SKM-1 treated with dmso at 0.1 percent for 144 hours (cell line): ENCODE measurements around the gene NFATC2.
"Not testable (repeated sequence)": the region's sequence is repeated elsewhere in the genome, so short reads cannot be mapped to it uniquely, and the experiment has no call there.

Experiments
- DNase-seq: peaks from one replicate; lab custom pipeline; 2025; ENCODE audit not compliant: unreplicated experiment; lab: John Stamatoyannopoulos, UW

NFATC2 gene

GRCh38 chr20:51363813-51364212 lies 178.7 kb downstream of the NFATC2 start:
- no peak for DNase-seq

- no peak for DNase-seq
These were observed 179.1 kb downstream of the NFATC2 start for GRCh38 chr20:51363378-51363777.

DNA sequence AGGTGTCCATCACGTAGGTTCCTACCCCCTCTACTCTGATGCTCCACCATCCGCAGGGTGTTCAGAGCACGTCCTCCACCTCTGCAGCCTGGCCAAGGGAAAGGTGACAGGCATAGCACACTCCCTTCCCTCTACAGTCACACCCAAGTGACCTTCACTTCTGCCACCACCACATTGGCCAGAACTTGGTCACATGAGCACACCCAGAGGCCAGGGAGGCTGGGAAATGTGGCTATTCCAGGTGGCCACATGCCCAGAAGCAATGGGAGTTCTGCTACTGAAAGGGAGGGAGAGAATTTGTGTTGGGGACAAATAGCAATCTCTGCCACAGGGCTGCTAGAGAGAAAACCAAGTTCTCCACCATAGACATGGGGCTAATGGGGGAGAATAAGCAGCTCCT lies 180.3 kb downstream of the NFATC2 start:
- no peak for DNase-seq

DNA sequence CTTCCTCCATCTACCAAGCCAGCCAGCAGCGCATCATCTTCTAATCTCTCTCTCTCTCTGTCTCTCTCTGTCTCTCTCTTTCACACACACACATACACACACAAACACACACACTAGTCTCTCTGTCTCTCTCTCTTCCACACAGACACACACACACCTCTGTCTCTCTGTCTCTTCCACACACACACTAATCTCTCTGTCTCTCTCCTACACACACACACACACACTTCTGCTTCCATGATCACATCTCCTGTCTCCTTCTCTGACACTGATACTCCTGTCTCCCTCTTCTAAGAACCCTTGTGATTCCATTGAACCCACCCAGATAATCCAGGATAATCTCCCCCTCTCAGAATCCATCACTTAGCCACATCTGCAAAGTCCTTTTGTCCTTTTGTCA lies 181.3 kb downstream of the NFATC2 start:
- no peak for DNase-seq

GRCh38 chr20:51360451-51361201 lies 181.9 kb downstream of the NFATC2 start:
- DNase-seq: no peak

GRCh38 chr20:51359947-51360346 lies 182.6 kb downstream of the NFATC2 start:
- no peak for DNase-seq

DNA sequence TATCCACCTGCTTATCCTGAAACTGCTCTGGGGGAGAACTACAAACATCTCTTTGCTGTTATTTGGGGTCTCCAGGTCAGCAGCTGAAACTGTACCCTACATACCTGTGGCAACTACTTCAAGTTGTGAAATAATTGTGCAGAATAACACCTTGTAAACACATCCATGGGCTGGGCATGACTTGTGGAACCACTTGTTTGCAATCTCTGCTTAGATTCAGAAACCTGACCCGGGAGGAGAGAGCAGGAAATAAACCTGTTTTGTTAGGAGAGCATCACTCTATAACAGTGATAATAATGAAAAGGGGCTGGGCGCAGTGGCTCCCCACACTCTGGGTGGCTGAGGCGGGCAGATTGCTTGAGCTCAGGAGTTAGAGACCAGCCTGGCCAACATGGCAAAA lies 183.1 kb downstream of the NFATC2 start:
- DNase-seq: no peak

DNA sequence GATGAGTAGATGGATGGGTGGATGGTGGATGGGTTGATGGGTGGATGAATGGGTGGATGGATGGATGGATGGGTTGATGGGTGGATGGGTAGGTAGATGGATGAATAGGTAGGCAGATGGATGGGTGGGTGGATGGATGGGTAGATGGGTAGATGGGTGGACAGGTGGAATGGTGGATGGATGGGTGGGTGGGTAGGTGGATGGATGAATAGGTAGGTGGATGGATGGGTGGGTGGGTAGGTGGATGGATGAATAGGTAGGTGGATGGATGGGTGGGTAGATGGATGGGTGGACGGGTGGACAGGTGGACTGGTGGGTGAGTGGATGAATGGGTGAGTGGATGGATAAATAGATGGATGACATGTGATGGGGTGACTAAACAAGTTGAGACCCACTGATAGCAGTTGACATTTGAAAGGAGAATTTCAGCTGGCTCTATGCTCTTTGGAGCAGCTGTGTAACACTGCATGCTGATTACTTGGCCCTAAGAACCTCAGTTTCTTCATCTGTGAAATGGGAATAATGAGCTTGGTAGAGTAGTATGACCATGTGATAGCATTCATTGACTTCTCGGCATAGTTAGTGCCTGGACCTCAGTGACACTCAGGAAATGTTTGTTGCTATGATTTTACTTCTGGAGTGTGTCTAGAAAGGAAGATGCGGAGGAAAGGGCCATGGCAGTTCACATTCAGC lies 184.3 kb downstream of the NFATC2 start:
- DNase-seq: no peak

DNA sequence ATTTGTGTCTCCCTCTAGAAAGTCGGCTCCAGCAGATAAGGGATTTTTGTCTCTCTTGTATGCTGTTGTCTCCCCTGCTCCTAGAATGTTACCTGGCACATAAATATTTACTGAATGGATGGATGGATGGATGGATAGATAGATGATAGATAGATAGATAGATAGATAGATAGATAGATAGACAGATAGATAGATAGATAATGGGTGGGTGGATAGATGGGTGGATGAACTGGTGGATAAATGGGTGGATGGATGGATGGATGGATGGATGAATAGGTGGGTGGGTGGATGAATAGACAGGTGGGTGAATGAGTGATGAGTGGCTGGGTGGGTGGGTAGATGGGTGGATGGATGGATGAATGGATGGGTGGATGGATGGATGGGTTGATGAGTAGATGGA lies 185.0 kb downstream of the NFATC2 start:
- no peak for DNase-seq

DNA sequence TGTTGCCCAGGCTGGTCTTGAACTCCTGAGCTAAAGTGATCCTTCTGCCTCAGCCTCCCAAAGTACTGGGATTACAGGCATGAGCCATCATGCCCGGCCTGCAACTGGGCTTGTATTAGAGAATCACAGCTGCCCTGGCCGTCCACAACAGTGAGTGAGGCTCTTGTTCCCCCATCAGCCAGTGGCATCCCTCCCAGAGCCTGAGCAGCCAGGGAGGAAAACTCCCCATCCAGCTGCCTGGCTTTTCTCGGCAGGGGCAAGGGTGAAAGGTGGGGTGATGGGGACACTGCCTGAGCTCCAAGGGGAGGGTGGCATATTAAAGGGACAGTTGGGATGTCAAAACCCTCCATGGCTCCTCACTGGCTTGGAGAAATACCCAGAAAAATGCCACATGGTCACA lies 185.6 kb downstream of the NFATC2 start:
- DNase-seq: no peak

- no peak for DNase-seq
These were observed 187.7 kb downstream of the NFATC2 start for GRCh38 chr20:51354769-51355319.

- DNase-seq: no peak
These were observed 188.2 kb downstream of the NFATC2 start for GRCh38 chr20:51354191-51354768.

GRCh38 chr20:51353491-51353890 lies 189.0 kb downstream of the NFATC2 start:
- DNase-seq: peak; percentile 15

- no peak for DNase-seq
These were observed 189.7 kb downstream of the NFATC2 start for GRCh38 chr20:51352791-51353190.

GRCh38 chr20:51350941-51351631 lies 191.4 kb downstream of the NFATC2 start:
- no peak for DNase-seq

DNA sequence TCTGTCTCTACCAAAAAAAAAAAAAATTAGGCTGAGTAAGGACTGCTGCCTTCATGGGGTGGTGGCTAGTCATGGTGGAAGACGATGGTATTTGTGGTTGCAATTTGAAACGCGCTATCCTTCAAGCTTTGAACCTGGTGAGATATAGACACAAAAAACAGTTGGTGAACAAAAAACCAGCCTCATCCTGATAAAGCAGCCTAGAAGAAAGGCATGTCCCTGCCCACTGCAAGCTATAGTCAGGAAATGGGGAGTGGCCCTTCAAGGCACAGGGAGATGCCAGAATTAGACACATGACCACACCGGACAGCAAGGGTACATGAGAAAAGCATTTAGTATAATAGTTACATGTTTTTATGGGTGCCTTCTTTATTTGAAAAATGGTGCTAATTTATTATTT lies 193.6 kb downstream of the NFATC2 start:
- no peak for DNase-seq

DNA sequence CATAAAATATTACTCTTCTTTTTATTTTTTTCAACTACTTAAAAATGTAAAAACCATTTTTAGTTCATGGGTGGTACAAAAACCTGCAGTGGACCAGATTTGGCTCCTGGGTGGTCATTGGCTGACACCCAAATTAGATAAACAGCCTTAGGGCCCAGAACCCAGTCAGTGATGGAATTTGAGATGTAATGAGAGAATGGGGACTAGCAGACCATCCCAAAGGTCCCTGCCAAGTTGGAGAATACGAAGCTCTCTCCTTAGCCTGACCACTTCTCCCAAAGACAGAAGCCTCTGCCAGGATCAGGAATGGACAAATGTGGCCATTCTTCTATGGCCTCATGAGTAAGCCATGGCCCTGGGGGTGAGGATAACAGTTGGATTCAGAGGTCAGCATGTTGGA lies 194.7 kb downstream of the NFATC2 start:
- no peak for DNase-seq

GRCh38 chr20:51346686-51347485 lies 195.6 kb downstream of the NFATC2 start:
- DNase-seq: no peak

GRCh38 chr20:51345601-51346101 lies 196.9 kb downstream of the NFATC2 start:
- DNase-seq: peak; percentile 60

- not testable (repeated sequence) for DNase-seq
These were observed 198.7 kb downstream of the NFATC2 start for GRCh38 chr20:51343802-51344201.
